ENCODE data around the gene TXNL4B. TPM values are rescaled to one million over a fixed set of nuclear protein-coding genes. Genes with fewer than 3 reads are reported as not detected.

The TXNL4B gene
- total RNA-seq, 1 donor from 2014 or later: 15.6 TPM

GRCh38 chr16:72050769-72051464, 42.5 kb downstream of the TXNL4B start:
- Mint-ChIP-seq H3K36me3 (ENCODE audit: insufficient read depth) (peaks cover 4% of the 10 kb centered on the region), H3K4me1 (ENCODE audit: low read depth) (peaks cover 7% of the 10 kb centered on the region), H3K4me3 (ENCODE audit: low read depth) (no peak overlapping the region), H3K9me3 (ENCODE audit: low read depth) (peaks cover 3% of the 10 kb centered on the region), H3K27ac (no peak overlapping the region), H3K27me3 (no peaks in the 10 kb centered on the region)
- TF ChIP-seq, protein P1, sequence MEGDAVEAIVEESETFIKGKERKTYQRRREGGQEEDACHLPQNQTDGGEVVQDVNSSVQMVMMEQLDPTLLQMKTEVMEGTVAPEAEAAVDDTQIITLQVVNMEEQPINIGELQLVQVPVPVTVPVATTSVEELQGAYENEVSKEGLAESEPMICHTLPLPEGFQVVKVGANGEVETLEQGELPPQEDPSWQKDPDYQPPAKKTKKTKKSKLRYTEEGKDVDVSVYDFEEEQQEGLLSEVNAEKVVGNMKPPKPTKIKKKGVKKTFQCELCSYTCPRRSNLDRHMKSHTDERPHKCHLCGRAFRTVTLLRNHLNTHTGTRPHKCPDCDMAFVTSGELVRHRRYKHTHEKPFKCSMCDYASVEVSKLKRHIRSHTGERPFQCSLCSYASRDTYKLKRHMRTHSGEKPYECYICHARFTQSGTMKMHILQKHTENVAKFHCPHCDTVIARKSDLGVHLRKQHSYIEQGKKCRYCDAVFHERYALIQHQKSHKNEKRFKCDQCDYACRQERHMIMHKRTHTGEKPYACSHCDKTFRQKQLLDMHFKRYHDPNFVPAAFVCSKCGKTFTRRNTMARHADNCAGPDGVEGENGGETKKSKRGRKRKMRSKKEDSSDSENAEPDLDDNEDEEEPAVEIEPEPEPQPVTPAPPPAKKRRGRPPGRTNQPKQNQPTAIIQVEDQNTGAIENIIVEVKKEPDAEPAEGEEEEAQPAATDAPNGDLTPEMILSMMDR (IDR thresholded peaks at IDR 0.05; ENCODE audit: unreplicated experiment): no peak
- no peak for DNase-seq (ENCODE audit: low spot score, unreplicated experiment)

GRCh38 chr16:72049110-72049509, 44.3 kb downstream of the TXNL4B start:
- no peak overlapping the region for H3K27ac Mint-ChIP-seq
- H3K9me3 Mint-ChIP-seq (ENCODE audit: low read depth): peaks cover 3% of the 10 kb centered on the region
- peaks cover 5% of the 10 kb centered on the region for H3K4me1 Mint-ChIP-seq (ENCODE audit: low read depth)
- TF ChIP-seq, protein P1 (IDR thresholded peaks at IDR 0.05; ENCODE audit: unreplicated experiment): no peak
- peaks cover 4% of the 10 kb centered on the region for H3K36me3 Mint-ChIP-seq (ENCODE audit: insufficient read depth)
- H3K4me3 Mint-ChIP-seq (ENCODE audit: low read depth): no peak overlapping the region
- no peaks in the 10 kb centered on the region for H3K27me3 Mint-ChIP-seq
- DNase-seq (ENCODE audit: low spot score, unreplicated experiment): no peak

DNA sequence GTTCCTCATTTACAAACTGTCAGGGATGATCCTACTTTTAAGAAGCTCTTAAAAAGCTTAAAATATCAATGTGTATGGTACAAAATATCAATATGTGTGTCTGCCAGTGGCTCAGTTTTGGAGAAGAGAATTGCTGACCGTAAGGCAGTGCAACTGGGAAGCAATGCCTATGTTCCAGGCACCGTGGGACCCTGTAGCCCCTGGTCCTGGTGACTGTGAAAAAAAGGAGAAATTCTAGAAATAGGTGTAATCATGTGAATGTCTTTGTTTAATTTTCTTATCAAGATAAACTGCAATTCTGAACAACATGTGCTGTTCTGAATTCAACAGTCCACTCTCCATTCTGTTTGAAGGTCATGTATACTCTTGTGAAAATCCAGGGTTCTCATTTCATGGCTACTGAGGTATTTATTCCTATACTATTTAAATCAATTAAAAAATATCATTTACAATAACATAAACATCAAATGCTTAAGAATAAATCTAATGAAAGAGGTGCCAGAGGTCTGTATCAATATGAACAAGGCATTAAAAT, 48.5 kb downstream of the TXNL4B start:
- H3K4me1 Mint-ChIP-seq (ENCODE audit: low read depth): peaks cover 2% of the 10 kb centered on the region
- no peak for DNase-seq (ENCODE audit: low spot score, unreplicated experiment)
- peaks cover 2% of the 10 kb centered on the region for H3K36me3 Mint-ChIP-seq (ENCODE audit: insufficient read depth)
- TF ChIP-seq, protein P1 (IDR thresholded peaks at IDR 0.05; ENCODE audit: unreplicated experiment): no peak
- no peak overlapping the region for H3K4me3 Mint-ChIP-seq (ENCODE audit: low read depth)
- peaks cover 3% of the 10 kb centered on the region for H3K9me3 Mint-ChIP-seq (ENCODE audit: low read depth)
- H3K27me3 Mint-ChIP-seq: no peaks in the 10 kb centered on the region
- H3K27ac Mint-ChIP-seq: no peak overlapping the region

GRCh38 chr16:72044296-72044695, 49.1 kb downstream of the TXNL4B start:
- no peak overlapping the region for H3K27ac Mint-ChIP-seq
- H3K4me1 Mint-ChIP-seq (ENCODE audit: low read depth): peaks cover 2% of the 10 kb centered on the region
- peaks cover 3% of the 10 kb centered on the region for H3K9me3 Mint-ChIP-seq (ENCODE audit: low read depth)
- H3K4me3 Mint-ChIP-seq (ENCODE audit: low read depth): no peak overlapping the region
- TF ChIP-seq, protein P1 (IDR thresholded peaks at IDR 0.05; ENCODE audit: unreplicated experiment): no peak
- H3K27me3 Mint-ChIP-seq: no peaks in the 10 kb centered on the region
- H3K36me3 Mint-ChIP-seq (ENCODE audit: insufficient read depth): peaks cover 1% of the 10 kb centered on the region
- DNase-seq (ENCODE audit: low spot score, unreplicated experiment): no peak

GRCh38 chr16:72043539-72043938, 49.9 kb downstream of the TXNL4B start:
- Mint-ChIP-seq H3K27me3 (no peaks in the 10 kb centered on the region), H3K4me1 (ENCODE audit: low read depth) (peaks cover 2% of the 10 kb centered on the region), H3K4me3 (ENCODE audit: low read depth) (no peak overlapping the region), H3K27ac (no peak overlapping the region), H3K36me3 (ENCODE audit: insufficient read depth) (no peaks in the 10 kb centered on the region), H3K9me3 (ENCODE audit: low read depth) (no peaks in the 10 kb centered on the region)
- TF ChIP-seq, protein P1 (IDR thresholded peaks at IDR 0.05; ENCODE audit: unreplicated experiment): no peak
- no peak for DNase-seq (ENCODE audit: low spot score, unreplicated experiment)
